Thyroid gland (tissue), 4 donors: ENCODE results near the gene KRT36. TPM values are rescaled to one million over a fixed set of nuclear protein-coding genes. Genes with fewer than 3 reads are reported as not detected.

Experiments used
- DNase-seq, 2 donors: peaks; one replicate each; pipeline ENCODE4 v3.0.0-alpha.2; 2019
- H3K27ac ChIP-seq, 3 donors: fragments of 200-600 bp; sonication (generic); 1 replicate in 2 of 3; 2 replicates in 1 of 3; pipeline ENCODE4 v1.5.1; 2016 to 2019; ENCODE audit warnings: mild to moderate bottlenecking in 1 of 3, moderate library complexity in 1 of 3
- H3K27me3 ChIP-seq: fragments of 200-600 bp; sonication (generic); one replicate; pipeline ENCODE4 v1.5.1; 2019
- H3K36me3 ChIP-seq, 2 donors: fragments of 200-600 bp; sonication (generic); one replicate each; pipeline ENCODE4 v1.5.1; 2016 to 2019
- H3K4me1 ChIP-seq, 2 donors: fragments of 200-600 bp; sonication (generic); one replicate each; pipeline ENCODE4 v1.5.1; 2017 to 2019
- H3K4me3 ChIP-seq, 3 donors: fragments of 200-600 bp; sonication (generic); replicated peaks in 1 of 3; 1 replicate in 2 of 3; 2 replicates in 1 of 3; pipeline ENCODE4 v1.5.1; 2016; ENCODE audit warnings: mild to moderate bottlenecking in 1 of 3
- H3K9me3 ChIP-seq: fragments of 200-600 bp; sonication (generic); one replicate; pipeline ENCODE4 v1.5.1; 2017
- POLR2A ChIP-seq, 2 donors: fragments of 450-650 bp; IDR thresholded peaks; one replicate each; pipeline ENCODE4 v1.6.1; 2017; ENCODE audit warnings: antibody characterized with exemption in 2 of 2, mild to moderate bottlenecking in 2 of 2, moderate library complexity in 1 of 2
- WGBS, 2 donors: methylation state at CpG; one replicate each; pipeline ENCODE4 v1.1.5; 2017; 5-methylcytosine and 5-hydroxymethylcytosine counted together
- intact Hi-C: fragments of 100-400 bp; cut with DNase I; formaldehyde crosslinking; loops from one replicate; pipeline ENCODE4 v1.15.1; 2023
- total RNA-seq, 4 donors: library from RNA; depleted of rRNA; stranded (reverse); fragments of >200 nt; gene quantifications; one replicate each; pipeline ENCODE4 v1.2.3, GENCODE V29; 2016
- TF ChIP-seq, protein P1 (sequence below), 6 experiments: fragments of 200-600 bp in 3 of 6; fragments of 450-650 bp in 3 of 6; sonication (generic) in 3 of 6; IDR thresholded peaks; one replicate each; pipeline ENCODE4 v1.5.1; 2016 to 2019; ENCODE audit warnings: antibody characterized with exemption in 6 of 6, mild to moderate bottlenecking in 2 of 6, inconsistent platforms in 1 of 6, moderate library complexity in 1 of 6

KRT36 gene
- total RNA-seq, 4 donors from 2014 or later, result not detected

DNA sequence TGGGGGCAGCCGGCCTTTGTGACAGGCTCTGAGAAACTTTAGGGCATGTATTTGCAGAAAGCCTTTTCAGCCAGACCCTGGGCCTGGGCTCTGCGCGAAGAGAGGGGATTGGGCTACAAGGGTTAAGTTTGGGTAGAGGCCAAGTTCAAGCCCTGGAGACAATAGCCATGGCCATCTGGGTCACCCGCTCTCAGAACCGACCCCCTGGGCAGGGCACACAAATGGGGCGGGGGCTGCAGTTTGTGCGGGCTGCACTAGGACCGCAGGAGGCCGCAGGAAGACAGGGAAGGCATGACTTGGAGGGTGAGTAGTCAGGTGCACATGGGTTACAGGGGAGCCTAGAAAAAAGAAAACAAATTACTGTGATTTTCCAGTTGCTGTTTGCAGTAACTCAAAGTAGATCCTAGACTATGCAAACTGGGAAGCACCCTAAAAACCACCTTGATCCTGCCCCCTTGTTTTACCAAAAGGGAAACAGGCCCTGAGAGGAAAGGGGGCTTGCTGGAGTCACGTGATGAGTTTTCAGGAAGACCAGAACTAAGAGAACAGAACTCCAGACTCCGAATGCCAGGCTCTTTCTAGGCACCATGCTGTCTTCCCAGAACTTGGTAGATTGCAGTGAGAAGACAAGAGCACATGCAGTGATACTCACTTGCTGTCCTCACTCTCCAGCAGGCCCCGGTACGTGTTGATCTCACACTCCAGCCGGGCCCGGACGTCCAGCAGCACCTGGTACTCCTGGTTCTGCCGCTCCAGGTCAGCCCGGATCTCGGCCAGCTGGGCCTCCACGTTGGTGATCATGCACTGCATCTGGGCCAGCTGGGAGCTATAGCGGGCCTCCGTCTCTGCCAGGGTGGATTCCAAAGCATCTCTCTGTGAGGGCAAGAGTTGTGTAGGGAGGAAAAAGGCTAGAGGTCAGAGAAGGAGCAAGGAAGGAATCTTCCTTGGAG lies 12.6 kb downstream of the KRT36 start:
- no peaks in the 10 kb centered on the region for H3K36me3 ChIP-seq
- TF ChIP-seq POLR2A (IDR thresholded peaks at IDR 0.05), result no peak
- TF ChIP-seq, protein P1, sequence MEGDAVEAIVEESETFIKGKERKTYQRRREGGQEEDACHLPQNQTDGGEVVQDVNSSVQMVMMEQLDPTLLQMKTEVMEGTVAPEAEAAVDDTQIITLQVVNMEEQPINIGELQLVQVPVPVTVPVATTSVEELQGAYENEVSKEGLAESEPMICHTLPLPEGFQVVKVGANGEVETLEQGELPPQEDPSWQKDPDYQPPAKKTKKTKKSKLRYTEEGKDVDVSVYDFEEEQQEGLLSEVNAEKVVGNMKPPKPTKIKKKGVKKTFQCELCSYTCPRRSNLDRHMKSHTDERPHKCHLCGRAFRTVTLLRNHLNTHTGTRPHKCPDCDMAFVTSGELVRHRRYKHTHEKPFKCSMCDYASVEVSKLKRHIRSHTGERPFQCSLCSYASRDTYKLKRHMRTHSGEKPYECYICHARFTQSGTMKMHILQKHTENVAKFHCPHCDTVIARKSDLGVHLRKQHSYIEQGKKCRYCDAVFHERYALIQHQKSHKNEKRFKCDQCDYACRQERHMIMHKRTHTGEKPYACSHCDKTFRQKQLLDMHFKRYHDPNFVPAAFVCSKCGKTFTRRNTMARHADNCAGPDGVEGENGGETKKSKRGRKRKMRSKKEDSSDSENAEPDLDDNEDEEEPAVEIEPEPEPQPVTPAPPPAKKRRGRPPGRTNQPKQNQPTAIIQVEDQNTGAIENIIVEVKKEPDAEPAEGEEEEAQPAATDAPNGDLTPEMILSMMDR (IDR thresholded peaks at IDR 0.05), result no peak
- intact Hi-C loops, result no loop called here
- no peak overlapping the region for H3K27ac ChIP-seq
- 91 to 95% methylated on average over 21 to 22 of the region's 22 CpGs for WGBS, 2 donors
- no peak overlapping the region for H3K4me3 ChIP-seq
- H3K9me3 ChIP-seq, result no peaks in the 10 kb centered on the region
- no peaks in the 10 kb centered on the region for H3K4me1 ChIP-seq
- H3K27me3 ChIP-seq, result no peaks in the 10 kb centered on the region
- DNase-seq, result no peak

DNA sequence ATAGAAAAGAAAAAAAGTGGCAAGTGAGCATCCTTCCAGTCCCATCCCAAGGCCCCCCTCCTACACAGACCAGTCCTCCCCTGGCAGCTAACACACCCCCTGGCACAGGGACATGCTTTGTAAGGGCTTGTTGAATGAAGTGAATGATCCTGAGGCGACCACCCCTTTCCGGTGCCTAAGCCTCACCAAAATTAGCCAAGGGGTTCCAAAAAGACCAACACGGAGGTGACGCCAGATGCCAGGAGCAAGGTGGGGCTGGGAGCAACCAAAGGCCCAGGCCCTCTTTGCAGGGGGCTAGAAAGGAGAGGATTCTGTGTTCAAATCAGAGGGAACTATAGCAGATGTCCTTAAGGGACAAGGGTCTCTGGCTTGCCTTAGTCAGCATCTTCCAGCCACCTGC lies 14.3 kb downstream of the KRT36 start:
- Histone ChIP-seq H3K9me3 (no peaks in the 10 kb centered on the region), H3K36me3 (no peaks in the 10 kb centered on the region), H3K4me1 (no peaks in the 10 kb centered on the region), H3K27me3 (no peaks in the 10 kb centered on the region), H3K27ac (no peak overlapping the region), H3K4me3 (no peak overlapping the region)
- DNase-seq, result no peak
- intact Hi-C loops, result no loop called here
- TF ChIP-seq POLR2A (IDR thresholded peaks at IDR 0.05), result no peak
- TF ChIP-seq, protein P1 (IDR thresholded peaks at IDR 0.05), result no peak
- WGBS, 2 donors, result 96 to 100% methylated on average over 4 of the region's 4 CpGs

DNA sequence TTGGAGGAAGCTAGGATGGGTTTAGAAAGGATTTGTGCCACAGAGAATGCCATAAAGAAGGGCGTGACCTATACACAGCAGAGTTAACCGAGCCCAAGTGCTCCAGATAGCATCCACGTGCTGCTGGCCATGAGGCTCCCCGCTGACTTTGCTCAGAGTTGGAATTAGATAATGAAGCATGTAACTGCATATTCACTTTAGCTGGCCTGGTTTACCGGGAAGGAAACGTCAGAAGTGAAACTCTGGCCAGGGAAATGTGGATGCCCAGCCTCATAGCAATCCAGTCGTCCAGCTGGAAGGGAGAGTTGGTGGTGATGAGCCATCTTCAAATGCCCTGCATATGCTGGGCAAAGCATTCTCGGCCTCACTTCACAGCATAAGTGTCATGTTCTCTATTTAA lies 14.8 kb downstream of the KRT36 start:
- DNase-seq, result no peak
- 78 to 80% methylated on average over 8 of the region's 8 CpGs for WGBS, 2 donors
- Histone ChIP-seq H3K27ac (no peak overlapping the region), H3K4me3 (no peak overlapping the region), H3K9me3 (no peaks in the 10 kb centered on the region), H3K27me3 (no peaks in the 10 kb centered on the region), H3K36me3 (no peaks in the 10 kb centered on the region), H3K4me1 (no peaks in the 10 kb centered on the region)
- TF ChIP-seq POLR2A (IDR thresholded peaks at IDR 0.05), result no peak
- TF ChIP-seq, protein P1 (IDR thresholded peaks at IDR 0.05), result no peak
- intact Hi-C loops, result no loop called here

DNA sequence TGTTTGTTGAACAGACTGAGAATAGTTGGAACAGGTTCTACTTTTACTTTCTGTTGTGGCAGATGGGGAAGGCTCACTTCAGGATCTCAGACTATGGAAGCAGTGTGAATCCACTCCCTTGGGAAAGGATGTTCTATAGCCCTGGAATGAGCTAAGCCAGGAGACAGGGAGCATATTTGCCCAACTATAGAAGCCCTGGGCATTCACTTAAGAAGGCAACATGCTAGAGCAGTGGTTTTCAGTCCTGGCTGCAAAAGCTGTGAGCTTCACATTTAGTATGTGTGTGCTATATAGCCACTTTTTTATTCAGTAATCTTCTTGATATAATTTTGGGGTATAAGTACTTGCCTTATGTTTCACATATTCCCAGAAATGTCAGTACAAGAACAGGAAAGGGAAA lies 21.4 kb downstream of the KRT36 start:
- Histone ChIP-seq H3K4me3 (no peak overlapping the region), H3K4me1 (peaks cover 0 to 5% of the 10 kb centered on the region in 2 donors), H3K27me3 (no peaks in the 10 kb centered on the region), H3K36me3 (no peaks in the 10 kb centered on the region), H3K9me3 (no peaks in the 10 kb centered on the region), H3K27ac (no peak overlapping the region)
- intact Hi-C loops, result no loop called here
- TF ChIP-seq, protein P1 (IDR thresholded peaks at IDR 0.05), result no peak
- no peak for TF ChIP-seq POLR2A (IDR thresholded peaks at IDR 0.05)
- DNase-seq, result no peak

DNA sequence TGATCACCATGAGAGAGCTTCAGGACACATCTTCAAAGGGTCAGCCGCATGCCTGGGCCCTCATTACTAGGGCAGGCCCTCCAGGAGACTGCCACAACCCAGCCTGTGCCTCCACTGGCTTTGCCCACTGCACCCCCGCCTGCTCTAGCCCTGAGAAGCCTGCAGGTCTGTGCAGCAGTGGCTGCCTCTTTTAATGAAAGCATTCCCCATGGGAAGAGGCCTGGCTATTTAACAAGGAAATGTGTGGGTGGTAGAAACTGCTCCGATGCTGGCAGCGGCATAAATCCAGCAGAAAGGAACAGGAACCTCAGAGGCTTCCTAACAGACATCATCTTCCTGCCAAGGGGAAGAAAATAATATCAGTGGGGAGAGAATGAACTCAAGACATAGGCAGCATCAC lies 22.1 kb downstream of the KRT36 start:
- TF ChIP-seq POLR2A (IDR thresholded peaks at IDR 0.05), result no peak
- TF ChIP-seq, protein P1 (IDR thresholded peaks at IDR 0.05), result no peak
- Histone ChIP-seq H3K9me3 (no peaks in the 10 kb centered on the region), H3K27me3 (no peaks in the 10 kb centered on the region), H3K4me3 (no peak overlapping the region), H3K4me1 (peaks cover 0 to 5% of the 10 kb centered on the region in 2 donors), H3K27ac (no peak overlapping the region), H3K36me3 (no peaks in the 10 kb centered on the region)
- intact Hi-C loops, result no loop called here
- no peak for DNase-seq
- WGBS, 2 donors, result 62 to 66% methylated on average over 4 of the region's 4 CpGs
